H9 (cell line): ENCODE measurements around the gene RBM42. TPM values are rescaled to one million over a fixed set of nuclear protein-coding genes. Genes with fewer than 3 reads are reported as not detected.

Experiments
- DNase-seq: peaks from one replicate; pipeline ENCODE4 v3.0.0-alpha.2; 2017
- H2AFZ ChIP-seq: one replicate; pipeline ENCODE4 v1.6.1; 2013; ENCODE audit warnings: mild to moderate bottlenecking, low read length, control low read depth, moderate library complexity
- H2AK5ac ChIP-seq: 2 replicates; pipeline ENCODE4 v1.6.1; 2013; ENCODE audit warnings: low read length, control low read depth, mixed read lengths; ENCODE audit not compliant: insufficient read length
- H2BK120ac ChIP-seq: one replicate; pipeline ENCODE4 v1.6.1; 2013; ENCODE audit warnings: low read depth, mild to moderate bottlenecking, low read length, control low read depth, inconsistent platforms; ENCODE audit not compliant: poor library complexity, severe bottlenecking
- H2BK12ac ChIP-seq: 2 replicates; pipeline ENCODE4 v1.6.1; 2013; ENCODE audit warnings: low read length, control low read depth, mixed read lengths, low read depth; ENCODE audit not compliant: insufficient read length
- H2BK15ac ChIP-seq: 2 replicates; pipeline ENCODE4 v1.6.1; 2013; ENCODE audit warnings: low read depth, low read length, control low read depth
- H2BK20ac ChIP-seq: one replicate; pipeline ENCODE4 v1.6.1; 2013; ENCODE audit warnings: low read depth, mild to moderate bottlenecking, low read length, control low read depth, inconsistent platforms; ENCODE audit not compliant: poor library complexity, severe bottlenecking
- H2BK5ac ChIP-seq: 2 replicates; pipeline ENCODE4 v1.6.1; 2013; ENCODE audit warnings: low read length, control low read depth, mixed read lengths; ENCODE audit not compliant: insufficient read length
- H3K14ac ChIP-seq: 2 replicates; pipeline ENCODE4 v1.6.1; 2013; ENCODE audit warnings: low read length, control low read depth; ENCODE audit not compliant: insufficient read depth
- H3K18ac ChIP-seq: 2 replicates; pipeline ENCODE4 v1.6.1; 2013; ENCODE audit warnings: low read depth, mild to moderate bottlenecking, mixed read lengths, low read length, control low read depth; ENCODE audit not compliant: insufficient read length
- H3K23ac ChIP-seq: 2 replicates; pipeline ENCODE4 v1.6.1; 2013; ENCODE audit warnings: low read length, control low read depth, mixed read lengths, low read depth; ENCODE audit not compliant: insufficient read length
- H3K23me2 ChIP-seq: 2 replicates; pipeline ENCODE4 v1.6.1; 2013; ENCODE audit warnings: low read depth, mild to moderate bottlenecking, mixed read lengths, low read length, control low read depth; ENCODE audit not compliant: insufficient read length, poor library complexity, severe bottlenecking
- H3K27ac ChIP-seq: 2 replicates; pipeline ENCODE4 v1.5.1; 2013; ENCODE audit warnings: low read length, control low read depth, mixed read lengths, low read depth; ENCODE audit not compliant: insufficient read length
- H3K27me3 ChIP-seq: 2 replicates; pipeline ENCODE4 v1.6.1; 2013; ENCODE audit warnings: low read length, control low read depth, inconsistent platforms; ENCODE audit not compliant: insufficient read depth
- H3K4ac ChIP-seq: 2 replicates; pipeline ENCODE4 v1.6.1; 2013; ENCODE audit warnings: low read depth, mild to moderate bottlenecking, control low read depth, inconsistent platforms, low read length, moderate library complexity
- H3K4me1 ChIP-seq: 2 replicates; pipeline ENCODE4 v1.6.1; 2013; ENCODE audit warnings: low read length, control low read depth, inconsistent platforms; ENCODE audit not compliant: insufficient read depth
- H3K4me2 ChIP-seq: 2 replicates; pipeline ENCODE4 v1.6.1; 2013; ENCODE audit warnings: low read length, control low read depth, mixed read lengths; ENCODE audit not compliant: insufficient read length, insufficient read depth
- H3K56ac ChIP-seq: 2 replicates; pipeline ENCODE4 v1.6.1; 2013; ENCODE audit warnings: low read depth, mild to moderate bottlenecking, mixed read lengths, low read length, control low read depth; ENCODE audit not compliant: insufficient read length
- H3K79me1 ChIP-seq: 2 replicates; pipeline ENCODE4 v1.6.1; 2013; ENCODE audit warnings: low read depth, mild to moderate bottlenecking, moderate library complexity, low read length, control low read depth, inconsistent platforms; ENCODE audit not compliant: insufficient read depth, poor library complexity, severe bottlenecking
- H3K79me2 ChIP-seq: 2 replicates; pipeline ENCODE4 v1.6.1; 2013; ENCODE audit warnings: low read length, control low read depth, inconsistent platforms; ENCODE audit not compliant: insufficient read depth
- H3K9ac ChIP-seq: 2 replicates; pipeline ENCODE4 v1.6.1; 2013; ENCODE audit warnings: low read length, control low read depth, mixed read lengths; ENCODE audit not compliant: insufficient read length; ENCODE audit errors: extremely low read depth
- H3K9me3 ChIP-seq: one replicate; pipeline ENCODE4 v1.6.1; 2013; ENCODE audit warnings: low read depth, low read length, inconsistent platforms; ENCODE audit not compliant: control insufficient read depth
- H3T11ph ChIP-seq: one replicate; pipeline ENCODE4 v1.6.1; 2013; ENCODE audit warnings: mild to moderate bottlenecking, low read length, control low read depth, inconsistent platforms
- H4K20me1 ChIP-seq: one replicate; pipeline ENCODE4 v1.6.1; 2013; ENCODE audit not compliant: control insufficient read depth, insufficient read length, insufficient read depth
- H4K5ac ChIP-seq: 2 replicates; pipeline ENCODE4 v1.6.1; 2013; ENCODE audit warnings: low read depth, mild to moderate bottlenecking, mixed read lengths, low read length, control low read depth; ENCODE audit not compliant: insufficient read length
- H4K8ac ChIP-seq: replicated peaks from 2 replicates; pipeline ENCODE4 v1.6.1; 2013; ENCODE audit warnings: low read length, control low read depth, mixed read lengths, low read depth; ENCODE audit not compliant: insufficient read length
- H4K91ac ChIP-seq: 2 replicates; pipeline ENCODE4 v1.6.1; 2013; ENCODE audit warnings: low read depth, mild to moderate bottlenecking, moderate library complexity, mixed read lengths, low read length, control low read depth; ENCODE audit not compliant: insufficient read length
- H3K27ac Mint-ChIP-seq, 3 experiments: 2 replicates in 2 of 3; 3 replicates in 1 of 3; pipeline ENCODE4 v1.8.0; 2020 to 2021; ENCODE audit warnings: mixed read lengths in 3 of 3, mild to moderate bottlenecking in 1 of 3, moderate library complexity in 1 of 3
- H3K27me3 Mint-ChIP-seq: 2 replicates; pipeline ENCODE4 v1.8.0; 2021; ENCODE audit warnings: low read depth, mild to moderate bottlenecking, moderate library complexity, mixed read lengths
- H3K36me3 Mint-ChIP-seq, 3 experiments: 2 replicates in 2 of 3; 3 replicates in 1 of 3; pipeline ENCODE4 v1.8.0; 2020 to 2021; ENCODE audit warnings: low read depth in 3 of 3, mixed read lengths in 3 of 3; ENCODE audit not compliant: insufficient read depth in 1 of 3
- H3K4me1 Mint-ChIP-seq, 2 experiments: 2 replicates each; pipeline ENCODE4 v1.8.0; 2020; ENCODE audit warnings: mixed read lengths in 2 of 2
- H3K4me3 Mint-ChIP-seq, 2 experiments: 2 replicates in 1 of 2; 3 replicates in 1 of 2; pipeline ENCODE4 v1.8.0; 2020 to 2021; ENCODE audit warnings: mild to moderate bottlenecking in 2 of 2, mixed read lengths in 2 of 2, moderate library complexity in 1 of 2
- H3K9me3 Mint-ChIP-seq, 2 experiments: 2 replicates in 1 of 2; 3 replicates in 1 of 2; pipeline ENCODE4 v1.8.0; 2020; ENCODE audit warnings: mild to moderate bottlenecking in 2 of 2, mixed read lengths in 2 of 2, moderate library complexity in 1 of 2
- WGBS: extraction: QIAGEN DNeasy Blood & Tissue Kit; methylation state at CpG from one replicate; pipeline ENCODE4 v1.1.7; 2013; ENCODE audit warnings: missing lambda C conversion rate, low lambda C conversion rate, mixed read lengths; ENCODE audit not compliant: insufficient read length; ENCODE audit errors: extremely low coverage; 5-methylcytosine and 5-hydroxymethylcytosine counted together
- total RNA-seq: library from RNA; stranded (reverse); gene quantifications from 2 replicates; pipeline ENCODE4 v1.2.1, GENCODE V29; 2021
- TF ChIP-seq, protein P1 (sequence below): fragments of 200-600 bp; sonication (generic); conservative IDR thresholded peaks from 3 replicates; pipeline ENCODE4 v1.8.0; 2021; ENCODE audit warnings: antibody characterized with exemption, mild to moderate bottlenecking

RBM42 gene
- total RNA-seq, 1 experiment from 2014 or later: 83.3 TPM

GRCh38 chr19:35665157-35665556, 36.3 kb downstream of the RBM42 start:
- Histone ChIP-seq H3K4me1 (no peaks in the 10 kb centered on the region), H3K79me1 (no peaks in the 10 kb centered on the region), H2AK5ac (no peak overlapping the region), H2BK120ac (no peak overlapping the region), H3K9ac (no peak overlapping the region), H3K23me2 (no peaks in the 10 kb centered on the region), H3T11ph (no peak overlapping the region), H3K14ac (no peak overlapping the region), H3K18ac (no peak overlapping the region), H3K4ac (no peak overlapping the region), H3K4me2 (no peak overlapping the region), H2AFZ (no peak overlapping the region), H4K91ac (no peak overlapping the region), H3K79me2 (no peaks in the 10 kb centered on the region), H3K27ac (no peak overlapping the region), H3K9me3 (no peaks in the 10 kb centered on the region), H2BK5ac (no peak overlapping the region), H3K56ac (no peak overlapping the region), H4K8ac (no peak overlapping the region), H2BK20ac (no peak overlapping the region), H3K27me3 (no peaks in the 10 kb centered on the region), H4K5ac (no peak overlapping the region), H2BK12ac (no peak overlapping the region), H2BK15ac (no peak overlapping the region), H4K20me1 (no peaks in the 10 kb centered on the region), H3K23ac (no peak overlapping the region)
- Mint-ChIP-seq H3K27me3 (peaks cover 9% of the 10 kb centered on the region), H3K9me3 (no peaks in the 10 kb centered on the region), H3K27ac (no peak overlapping the region), H3K4me1 (peaks cover 4% of the 10 kb centered on the region in 2 experiments; a peak in 2 of 4 replicates), H3K36me3 (peaks cover 19 to 41% (median 33%) of the 10 kb centered on the region in 3 experiments), H3K4me3 (no peak overlapping the region)
- TF ChIP-seq, protein P1, sequence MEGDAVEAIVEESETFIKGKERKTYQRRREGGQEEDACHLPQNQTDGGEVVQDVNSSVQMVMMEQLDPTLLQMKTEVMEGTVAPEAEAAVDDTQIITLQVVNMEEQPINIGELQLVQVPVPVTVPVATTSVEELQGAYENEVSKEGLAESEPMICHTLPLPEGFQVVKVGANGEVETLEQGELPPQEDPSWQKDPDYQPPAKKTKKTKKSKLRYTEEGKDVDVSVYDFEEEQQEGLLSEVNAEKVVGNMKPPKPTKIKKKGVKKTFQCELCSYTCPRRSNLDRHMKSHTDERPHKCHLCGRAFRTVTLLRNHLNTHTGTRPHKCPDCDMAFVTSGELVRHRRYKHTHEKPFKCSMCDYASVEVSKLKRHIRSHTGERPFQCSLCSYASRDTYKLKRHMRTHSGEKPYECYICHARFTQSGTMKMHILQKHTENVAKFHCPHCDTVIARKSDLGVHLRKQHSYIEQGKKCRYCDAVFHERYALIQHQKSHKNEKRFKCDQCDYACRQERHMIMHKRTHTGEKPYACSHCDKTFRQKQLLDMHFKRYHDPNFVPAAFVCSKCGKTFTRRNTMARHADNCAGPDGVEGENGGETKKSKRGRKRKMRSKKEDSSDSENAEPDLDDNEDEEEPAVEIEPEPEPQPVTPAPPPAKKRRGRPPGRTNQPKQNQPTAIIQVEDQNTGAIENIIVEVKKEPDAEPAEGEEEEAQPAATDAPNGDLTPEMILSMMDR: no peak
- no peak for DNase-seq
- WGBS: no CpG with 5 or more reads among the region's 24 CpGs
